ENCODE data around the gene OVCA2. TPM values are rescaled to one million over a fixed set of nuclear protein-coding genes. Genes with fewer than 3 reads are reported as not detected.
A peak's percentile ranks its signal among the peaks of the same experiment; 100 is the strongest.

Gene OVCA2
- total and polyA plus RNA-seq, 2 experiments from 2014 or later = 49.2 to 72.5 TPM

- H4K20me1 ChIP-seq (ENCODE audit: insufficient read depth, poor library complexity, severe bottlenecking) = no peaks in the 10 kb centered on the region
- H3K27me3 ChIP-seq = peaks cover 15% of the 10 kb centered on the region
- peaks cover 23% of the 10 kb centered on the region for H3K4me1 ChIP-seq (ENCODE audit: insufficient read depth)
- 92% methylated on average over 6 of the region's 6 CpGs for WGBS (ENCODE audit: low lambda C conversion rate, missing lambda C conversion rate)
- no peak overlapping the region for H3K4me2 ChIP-seq
- H3K4me3 ChIP-seq = no peak overlapping the region
- H3K27ac ChIP-seq = no peak overlapping the region
- no peak for DNase-seq (ENCODE audit: low spot score)
- no peaks in the 10 kb centered on the region for H3K36me3 ChIP-seq (replicated peaks; ENCODE audit: insufficient read depth, low read depth)
- H3K9me3 ChIP-seq (ENCODE audit: low read depth) = no peaks in the 10 kb centered on the region
- H3K79me2 ChIP-seq = peaks cover 24% of the 10 kb centered on the region
- no peak for TF ChIP-seq CTCF (IDR thresholded peaks at IDR 0.05; ENCODE audit: poor library complexity)
- no peak for TF ChIP-seq EZH2 (IDR thresholded peaks at IDR 0.05; ENCODE audit: borderline replicate concordance)
- no peak for TF ChIP-seq EZH2phosphoT487 (IDR thresholded peaks at IDR 0.05; ENCODE audit: low read depth, severe bottlenecking, unreplicated experiment)
- H2AFZ ChIP-seq = no peak overlapping the region
- H3K9me2 ChIP-seq (replicated peaks; ENCODE audit: insufficient read depth) = no peaks in the 10 kb centered on the region
These were observed 5.8 kb downstream of the OVCA2 start for GRCh38 chr17:2047590-2047989.

DNA sequence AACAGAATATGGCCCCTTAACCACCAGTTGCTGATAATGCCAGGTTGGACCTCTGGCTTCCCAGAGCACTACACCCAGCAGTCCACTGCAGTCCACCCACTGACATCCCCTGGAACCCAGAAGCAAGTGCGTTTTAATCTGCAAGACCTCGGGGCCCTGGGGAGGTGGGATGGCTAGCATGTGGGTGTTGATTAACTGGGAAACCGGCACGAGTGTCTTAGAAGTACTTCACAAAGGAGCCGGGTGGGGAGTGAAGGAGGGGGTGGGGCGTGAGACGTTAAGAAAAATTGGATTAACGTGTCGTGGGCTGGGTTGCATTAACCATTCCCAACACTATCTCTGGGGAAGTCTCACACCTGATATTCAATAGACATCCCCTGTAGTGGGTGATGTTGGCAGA lies 7.0 kb downstream of the OVCA2 start:
- Histone ChIP-seq H3K36me3 (replicated peaks; ENCODE audit: insufficient read depth, low read depth) (no peaks in the 10 kb centered on the region), H2AFZ (no peak overlapping the region), H3K4me3 (no peak overlapping the region), H3K79me2 (peaks cover 12% of the 10 kb centered on the region), H3K27ac (no peak overlapping the region), H3K9me3 (ENCODE audit: low read depth) (no peaks in the 10 kb centered on the region), H3K9me2 (replicated peaks; ENCODE audit: insufficient read depth) (no peaks in the 10 kb centered on the region), H4K20me1 (ENCODE audit: insufficient read depth, poor library complexity, severe bottlenecking) (no peaks in the 10 kb centered on the region), H3K27me3 (peaks cover 23% of the 10 kb centered on the region), H3K4me2 (peak overlapping the region; percentile 92), H3K4me1 (ENCODE audit: insufficient read depth) (peaks cover 22% of the 10 kb centered on the region)
- DNase-seq (ENCODE audit: low spot score) = no peak
- TF ChIP-seq CTCF (IDR thresholded peaks at IDR 0.05; ENCODE audit: poor library complexity) (no peak), EZH2phosphoT487 (IDR thresholded peaks at IDR 0.05; ENCODE audit: low read depth, severe bottlenecking, unreplicated experiment) (no peak)
- 14% methylated on average over 9 of the region's 9 CpGs for WGBS (ENCODE audit: low lambda C conversion rate, missing lambda C conversion rate)

DNA sequence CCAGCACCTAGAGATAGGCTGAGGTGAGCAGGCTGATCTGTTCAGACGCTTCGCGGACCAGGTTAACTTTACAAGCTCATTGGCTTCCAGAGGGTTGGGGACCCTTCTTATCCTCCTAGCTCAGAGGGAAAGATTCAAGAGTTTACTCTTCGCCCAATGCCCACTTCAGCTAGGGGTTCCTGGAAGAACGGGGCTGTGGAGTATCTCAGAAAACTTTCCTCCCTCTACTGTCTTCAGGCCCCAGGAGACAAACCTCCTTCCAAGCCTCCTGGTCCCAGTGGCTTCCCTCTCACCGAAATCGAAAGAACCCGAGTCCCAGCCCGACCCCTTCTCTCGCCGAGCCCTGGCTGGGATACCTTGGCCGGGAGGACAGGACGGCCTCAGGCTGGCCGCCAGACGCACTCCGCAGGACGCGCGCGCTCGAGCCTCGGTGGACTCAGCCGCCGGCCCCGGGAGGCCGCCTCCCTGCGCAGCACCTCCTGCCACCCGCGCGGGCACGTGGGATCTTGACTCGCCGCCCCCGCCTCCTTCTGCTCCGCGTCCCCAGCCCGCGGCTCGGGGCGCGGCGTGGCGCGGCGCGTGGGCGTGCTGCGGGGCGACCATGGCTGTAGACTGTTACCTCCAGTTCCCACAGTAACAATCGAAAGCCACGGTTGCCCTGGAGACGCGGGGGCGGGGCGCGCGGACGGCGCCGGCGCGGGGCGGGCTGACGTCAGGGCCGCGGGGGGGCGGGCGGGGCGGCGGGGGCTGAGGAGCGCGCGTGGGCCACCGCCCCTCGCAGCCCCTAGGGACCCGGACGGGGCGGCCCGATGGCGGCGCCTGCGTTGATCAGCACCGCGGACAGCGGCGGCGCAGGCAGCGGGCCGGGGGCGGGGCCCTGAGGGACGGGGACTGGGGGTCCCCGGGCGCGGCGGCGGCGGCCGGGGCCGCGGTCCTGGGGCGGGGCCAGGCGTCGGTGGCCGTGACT lies 7.8 kb downstream of the OVCA2 start:
- WGBS (ENCODE audit: low lambda C conversion rate, missing lambda C conversion rate) = 12% methylated on average over 19 of the region's 104 CpGs
- H3K27ac ChIP-seq = peak overlapping the region; percentile 19
- H2AFZ ChIP-seq = peak overlapping the region; percentile 66
- no peak for TF ChIP-seq EZH2phosphoT487 (IDR thresholded peaks at IDR 0.05; ENCODE audit: low read depth, severe bottlenecking, unreplicated experiment)
- TF ChIP-seq EZH2 (IDR thresholded peaks at IDR 0.05; ENCODE audit: borderline replicate concordance) = no peak
- TF ChIP-seq CTCF (IDR thresholded peaks at IDR 0.05; ENCODE audit: poor library complexity) = no peak
- H3K27me3 ChIP-seq = peaks cover 31% of the 10 kb centered on the region
- H3K4me3 ChIP-seq = peak overlapping the region; percentile 94
- peak overlapping the region; percentile 92 for H3K4me2 ChIP-seq
- no peaks in the 10 kb centered on the region for H4K20me1 ChIP-seq (ENCODE audit: insufficient read depth, poor library complexity, severe bottlenecking)
- H3K36me3 ChIP-seq (replicated peaks; ENCODE audit: insufficient read depth, low read depth) = no peaks in the 10 kb centered on the region
- H3K9me3 ChIP-seq (ENCODE audit: low read depth) = no peaks in the 10 kb centered on the region
- DNase-seq (ENCODE audit: low spot score) = peak; percentile 93
- H3K9me2 ChIP-seq (replicated peaks; ENCODE audit: insufficient read depth) = no peaks in the 10 kb centered on the region
- peaks cover 4% of the 10 kb centered on the region for H3K79me2 ChIP-seq
- H3K4me1 ChIP-seq (ENCODE audit: insufficient read depth) = peaks cover 30% of the 10 kb centered on the region

All from hepatocyte (in vitro differentiated cells).